T-helper 9 cell (primary cell): Measurements from ENCODE around the gene TRIM37.
"Not testable (repeated sequence)": the region's sequence is repeated elsewhere in the genome, so short reads cannot be mapped to it uniquely, and the experiment has no call there.

ENCODE experiments used
- DNase-seq: peaks from one replicate; pipeline ENCODE4 v3.0.0-alpha.2; 2020
- total RNA-seq, 2 donors: gene quantifications; one replicate each; lab custom pipeline; 2026; lab: John Stamatoyannopoulos, UW

Gene TRIM37, protein sequence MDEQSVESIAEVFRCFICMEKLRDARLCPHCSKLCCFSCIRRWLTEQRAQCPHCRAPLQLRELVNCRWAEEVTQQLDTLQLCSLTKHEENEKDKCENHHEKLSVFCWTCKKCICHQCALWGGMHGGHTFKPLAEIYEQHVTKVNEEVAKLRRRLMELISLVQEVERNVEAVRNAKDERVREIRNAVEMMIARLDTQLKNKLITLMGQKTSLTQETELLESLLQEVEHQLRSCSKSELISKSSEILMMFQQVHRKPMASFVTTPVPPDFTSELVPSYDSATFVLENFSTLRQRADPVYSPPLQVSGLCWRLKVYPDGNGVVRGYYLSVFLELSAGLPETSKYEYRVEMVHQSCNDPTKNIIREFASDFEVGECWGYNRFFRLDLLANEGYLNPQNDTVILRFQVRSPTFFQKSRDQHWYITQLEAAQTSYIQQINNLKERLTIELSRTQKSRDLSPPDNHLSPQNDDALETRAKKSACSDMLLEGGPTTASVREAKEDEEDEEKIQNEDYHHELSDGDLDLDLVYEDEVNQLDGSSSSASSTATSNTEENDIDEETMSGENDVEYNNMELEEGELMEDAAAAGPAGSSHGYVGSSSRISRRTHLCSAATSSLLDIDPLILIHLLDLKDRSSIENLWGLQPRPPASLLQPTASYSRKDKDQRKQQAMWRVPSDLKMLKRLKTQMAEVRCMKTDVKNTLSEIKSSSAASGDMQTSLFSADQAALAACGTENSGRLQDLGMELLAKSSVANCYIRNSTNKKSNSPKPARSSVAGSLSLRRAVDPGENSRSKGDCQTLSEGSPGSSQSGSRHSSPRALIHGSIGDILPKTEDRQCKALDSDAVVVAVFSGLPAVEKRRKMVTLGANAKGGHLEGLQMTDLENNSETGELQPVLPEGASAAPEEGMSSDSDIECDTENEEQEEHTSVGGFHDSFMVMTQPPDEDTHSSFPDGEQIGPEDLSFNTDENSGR
- total RNA-seq = 38.4 to 72.0 reads per million in 2 donors

- DNase-seq = peak; percentile 94
Observed at GRCh38 chr17:59106463-59107305, at the start of gene TRIM37. TRIM37 (minus strand) TSS chr17:59106880; CDS start chr17:59106461, 419 bp downstream.

- peak; percentile 83 for DNase-seq
Observed at GRCh38 chr17:59155439-59156177, 48.9 kb upstream of the TRIM37 start, which contains the start of gene PRR11. PRR11 (plus strand) TSS chr17:59155746; CDS start chr17:59169753, 14,007 bp downstream.

- DNase-seq = peak; percentile 90
Observed at GRCh38 chr17:59154721-59155438, 48.2 kb upstream of the TRIM37 start, which contains the start of gene SKA2. SKA2 (minus strand) TSS chr17:59155186; CDS start chr17:59155163, 23 bp downstream.

DNA sequence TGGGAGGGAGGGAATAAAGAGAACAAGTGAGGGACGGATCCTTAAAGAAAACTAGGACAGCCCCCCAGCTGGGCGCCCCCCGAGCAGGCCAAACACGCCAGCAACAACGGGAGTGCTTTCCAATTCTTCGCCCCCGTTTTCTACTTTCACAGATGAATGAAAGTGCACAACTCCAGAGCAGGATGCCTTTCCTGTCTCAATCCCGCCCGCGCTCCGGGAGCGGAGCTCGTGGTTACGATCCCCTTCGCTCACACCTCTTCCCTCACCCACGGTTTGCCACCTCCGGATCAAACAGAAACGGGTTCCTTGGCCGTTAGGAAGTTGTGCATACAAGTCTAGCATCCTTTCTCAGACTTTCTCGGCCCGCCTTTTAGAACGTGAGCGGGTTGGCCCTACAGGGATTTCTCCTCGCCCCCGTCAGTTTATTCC, 47.6 kb upstream of the TRIM37 start:
- DNase-seq = peak; percentile 5

DNA sequence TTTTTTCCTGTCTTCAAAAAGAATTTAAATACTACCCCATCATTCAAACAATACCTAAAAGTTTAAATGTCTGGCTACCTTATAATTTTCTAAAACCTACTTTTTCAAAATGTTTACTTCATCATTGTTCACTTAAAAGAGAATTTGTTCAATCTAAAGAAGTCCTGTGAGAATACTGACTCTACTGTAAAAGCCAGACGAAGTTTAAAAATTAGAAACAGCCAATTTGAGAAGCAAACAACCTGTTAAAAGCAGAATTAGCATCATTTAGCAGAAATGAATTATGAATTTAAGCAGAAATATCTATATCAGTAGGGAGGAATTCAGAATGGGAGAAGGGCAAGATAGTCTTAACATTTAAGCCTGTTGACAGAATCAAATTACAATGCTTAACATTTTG, 46.2 kb upstream of the TRIM37 start:
- DNase-seq = no peak

DNA sequence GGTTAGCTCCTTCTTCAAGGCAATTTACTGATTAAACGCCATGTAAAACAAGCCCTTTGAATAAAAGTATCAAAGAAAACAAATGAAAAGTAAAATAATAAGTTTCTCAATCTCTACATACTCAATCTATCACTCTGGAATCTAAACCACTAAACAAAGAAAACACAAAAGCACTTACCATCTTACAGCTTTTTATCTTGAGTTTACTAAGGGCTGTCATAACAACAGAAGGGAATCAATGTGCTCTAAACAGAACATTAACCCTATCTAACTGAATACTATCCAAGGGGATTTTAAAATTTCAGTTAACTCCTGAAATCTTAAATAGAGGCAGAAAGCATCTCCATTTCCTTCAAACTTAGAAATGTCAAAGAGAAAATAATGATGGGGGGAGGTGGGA, 44.9 kb upstream of the TRIM37 start:
- DNase-seq = no peak

- no peak for DNase-seq
Observed at GRCh38 chr17:59151006-59151405, 44.3 kb upstream of the TRIM37 start.

GRCh38 chr17:59149841-59150511, 43.3 kb upstream of the TRIM37 start:
- DNase-seq = no peak

DNA sequence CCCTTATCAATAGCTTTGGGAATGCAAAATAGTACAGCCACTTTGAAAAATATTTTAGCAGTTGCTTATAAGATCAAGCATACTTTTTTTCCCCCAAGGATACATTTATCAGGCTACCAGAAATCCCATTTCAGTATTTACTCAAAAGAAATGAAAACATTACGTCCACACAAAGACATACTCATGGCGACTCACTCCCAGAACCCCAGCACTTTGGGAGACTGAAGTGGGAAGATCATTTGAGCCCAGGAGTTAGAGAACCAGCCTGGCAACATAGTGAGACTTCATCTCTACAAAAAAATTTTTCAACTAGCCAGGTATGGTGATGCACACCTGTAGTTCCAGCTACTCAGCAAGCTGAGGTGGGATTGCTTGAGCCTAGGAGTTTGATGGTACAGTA, 42.4 kb upstream of the TRIM37 start:
- no peak for DNase-seq

GRCh38 chr17:59145571-59146096, 39.0 kb upstream of the TRIM37 start:
- no peak for DNase-seq

DNA sequence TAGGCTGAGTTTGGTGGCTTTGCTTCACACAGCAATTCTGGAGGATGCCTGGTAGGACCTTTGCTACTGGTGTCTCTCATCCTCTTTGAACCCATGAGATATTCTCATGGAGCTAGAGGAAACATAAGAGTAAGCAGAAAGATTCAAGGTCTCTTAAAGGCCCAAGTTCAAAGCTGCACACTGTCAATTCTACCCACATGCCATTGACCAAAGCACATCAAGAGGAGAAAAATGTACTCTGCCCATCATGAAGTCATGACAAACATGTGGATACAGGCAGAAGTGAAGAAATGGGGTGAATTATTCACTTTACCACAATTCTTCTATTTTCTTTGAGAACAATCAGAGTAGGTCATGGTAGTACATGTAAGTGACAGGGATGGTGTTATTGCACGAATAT, 35.2 kb upstream of the TRIM37 start:
- no peak for DNase-seq

DNA sequence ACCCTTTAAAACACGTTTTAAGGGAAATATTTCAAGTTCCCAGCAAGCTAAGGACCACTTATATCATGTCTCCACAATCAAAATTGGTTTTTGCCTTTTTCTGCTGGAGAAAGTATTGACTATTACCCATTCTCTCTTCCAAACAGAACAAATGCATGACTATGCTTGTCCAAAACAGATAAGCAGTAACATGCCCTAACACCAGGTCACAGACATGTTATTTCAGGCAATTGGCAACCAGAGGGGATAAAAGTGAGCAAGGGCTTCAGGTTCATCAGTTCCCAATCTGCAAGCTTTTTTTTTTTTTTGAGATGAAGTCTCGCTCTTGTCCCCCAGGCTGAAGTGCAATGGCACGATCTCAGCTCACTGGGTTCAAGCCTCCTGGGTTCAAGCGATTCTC, 33.3 kb upstream of the TRIM37 start:
- DNase-seq = no peak

DNA sequence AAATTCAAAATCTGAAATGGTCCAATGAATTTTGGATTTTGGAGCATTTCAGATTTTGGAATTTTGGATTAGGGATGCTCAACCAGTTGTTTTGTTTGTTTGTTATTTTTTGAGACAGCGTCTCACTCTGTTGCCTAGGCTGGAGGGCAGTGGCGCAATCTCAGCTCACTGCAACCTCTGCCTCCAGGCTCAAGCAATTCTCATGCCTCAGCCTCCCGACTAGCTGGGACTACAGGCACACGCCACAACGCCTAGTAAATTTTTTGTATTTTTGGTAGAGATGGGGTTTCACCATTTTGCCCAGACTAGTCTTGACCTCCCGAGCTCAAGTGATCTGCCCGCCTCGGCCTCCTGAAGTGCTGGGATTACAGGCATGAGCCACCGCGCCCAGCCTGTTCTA, 31.7 kb upstream of the TRIM37 start:
- not testable (repeated sequence) for DNase-seq

GRCh38 chr17:59131131-59131530, 24.5 kb upstream of the TRIM37 start:
- DNase-seq = no peak

DNA sequence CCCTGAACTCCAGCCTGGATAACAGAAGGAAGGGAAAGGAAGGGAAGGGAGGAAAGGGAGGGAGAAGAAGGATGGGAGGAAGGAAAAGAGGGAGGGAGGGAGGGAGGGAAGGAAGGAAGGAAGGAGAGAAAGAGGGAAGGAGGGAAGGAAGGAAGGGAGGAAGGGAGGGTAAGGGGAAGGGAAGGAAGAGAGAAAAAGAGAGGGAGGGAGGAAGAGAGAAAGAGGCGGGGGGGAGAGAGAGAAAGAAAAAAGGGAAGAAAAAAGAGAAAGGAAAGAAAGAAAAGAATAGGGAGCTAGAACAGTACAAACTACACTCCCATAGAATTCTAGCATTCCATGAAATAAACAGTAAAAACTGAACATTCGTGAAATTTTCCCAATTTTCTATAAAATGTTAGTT, 23.1 kb upstream of the TRIM37 start:
- no peak for DNase-seq

DNA sequence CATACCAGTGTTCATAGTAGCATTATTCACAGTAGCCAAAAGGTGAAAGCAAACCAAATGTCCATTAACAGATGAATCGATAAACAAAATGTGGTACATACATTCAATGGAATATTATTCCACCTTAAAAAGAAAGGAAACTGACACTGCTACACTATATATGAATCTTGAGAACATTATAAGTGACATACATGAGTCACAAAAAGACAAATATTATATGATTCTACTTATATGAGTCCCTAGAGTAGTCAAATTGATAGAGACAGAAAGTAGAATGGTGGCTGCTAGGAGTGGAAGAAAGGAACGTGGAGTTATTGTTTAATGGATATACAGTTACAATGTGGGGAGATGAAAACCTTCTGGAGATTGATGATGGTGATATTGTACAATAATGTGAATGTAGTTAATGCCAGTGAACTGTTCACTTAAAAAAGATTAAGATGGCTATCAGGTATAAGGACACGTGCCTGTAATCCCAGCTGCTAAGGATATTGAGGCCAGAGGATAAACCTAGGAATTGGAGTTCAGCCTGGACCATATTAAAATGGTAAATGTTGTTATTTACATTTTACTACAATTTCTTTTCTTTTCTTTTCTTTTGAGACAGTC, 20.2 kb upstream of the TRIM37 start:
- DNase-seq = no peak

GRCh38 chr17:59124665-59125064, 18.0 kb upstream of the TRIM37 start:
- no peak for DNase-seq

DNA sequence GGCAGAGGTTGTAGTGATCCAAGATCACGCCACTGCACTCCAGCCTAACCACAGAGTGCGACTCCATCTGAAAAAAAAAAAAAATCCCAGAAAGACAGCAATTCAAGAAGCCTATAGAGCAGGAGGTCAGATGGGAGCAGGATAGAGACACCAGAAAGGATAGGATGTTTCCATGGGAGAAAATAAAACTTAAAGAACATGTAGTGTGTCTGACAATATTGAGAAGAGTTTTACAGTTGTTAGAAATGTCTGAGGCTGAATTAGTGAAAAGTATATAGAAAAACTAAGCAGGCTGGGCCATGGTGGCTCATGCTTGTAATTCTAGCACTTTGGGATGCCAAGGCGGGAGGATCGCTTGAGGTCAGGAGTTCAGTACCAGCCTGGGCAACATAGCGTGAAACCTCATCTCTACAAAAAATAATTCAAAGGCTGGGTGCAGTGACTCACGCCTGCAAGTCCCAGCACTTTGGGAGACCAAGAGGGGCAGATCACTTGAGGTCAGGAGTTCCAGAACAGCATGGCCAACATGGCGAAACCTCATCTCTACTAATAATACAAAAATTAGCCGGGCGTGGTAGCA, 15.3 kb upstream of the TRIM37 start:
- DNase-seq = no peak

GRCh38 chr17:59115474-59115873, 8.8 kb upstream of the TRIM37 start:
- DNase-seq = no peak
